ENCODE results near the gene NAA38. TPM values are rescaled to one million over a fixed set of nuclear protein-coding genes. Genes with fewer than 3 reads are reported as not detected.

The NAA38 gene
- total RNA-seq, 1 experiment from 2014 or later: 103 TPM

DNA sequence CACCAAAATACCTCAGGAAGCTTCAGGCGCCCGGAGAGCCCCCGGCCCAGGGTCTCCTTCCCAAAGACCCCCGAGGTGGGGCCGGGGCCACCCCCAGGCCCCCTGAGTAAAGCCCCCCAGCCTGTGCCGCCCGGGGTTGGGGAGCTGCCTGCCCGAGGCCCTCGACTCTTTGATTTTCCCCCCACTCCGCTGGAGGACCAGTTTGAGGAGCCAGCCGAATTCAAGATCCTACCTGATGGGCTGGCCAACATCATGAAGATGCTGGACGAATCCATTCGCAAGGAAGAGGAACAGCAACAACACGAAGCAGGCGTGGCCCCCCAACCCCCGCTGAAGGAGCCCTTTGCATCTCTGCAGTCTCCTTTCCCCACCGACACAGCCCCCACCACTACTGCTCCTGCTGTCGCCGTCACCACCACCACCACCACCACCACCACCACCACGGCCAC lies 9.2 kb downstream of the NAA38 start:
- CTCF ChIA-PET: no interaction called here
- ATAC-seq: no peak
- POLR2A ChIA-PET: no interaction called here
- no peaks in the 10 kb centered on the region for H3K27me3 ChIP-seq (ENCODE audit: insufficient read depth, low read length)
- peaks cover 27 to 31% of the 10 kb centered on the region in 2 experiments for H3K36me3 ChIP-seq (ENCODE audit: control insufficient read depth in 1 of 2, insufficient read depth in 2 of 2, low read length in 2 of 2)
- no peak overlapping the region for H3K4me3 ChIP-seq (replicated peaks in 1 of 2; ENCODE audit: low read depth in 1 of 2, low read length in 2 of 2)
- H3K27ac ChIP-seq (ENCODE audit: low read depth, low read length): no peak overlapping the region
- peaks cover 20 to 37% of the 10 kb centered on the region in 2 experiments for H3K4me1 ChIP-seq (ENCODE audit: control insufficient read depth in 1 of 2, insufficient read depth in 2 of 2, low read length in 2 of 2)
- DNase-seq (ENCODE audit: low read depth, low spot score): no peak
- no peak overlapping the region for H3K4me2 ChIP-seq (ENCODE audit: low read length)
- H2AFZ ChIP-seq (ENCODE audit: low read depth, low read length, poor library complexity, severe bottlenecking): no peak overlapping the region
- intact Hi-C loops (cut with micrococcal nuclease): no loop called here
- peaks cover 61% of the 10 kb centered on the region for H3K79me2 ChIP-seq (ENCODE audit: insufficient read depth, low read length)
- H3K9me2 ChIP-seq (ENCODE audit: insufficient read depth): no peaks in the 10 kb centered on the region
- BruUV-seq (replicated peaks): no TSS peak
- H3K9ac ChIP-seq (ENCODE audit: low read length): no peak overlapping the region
- RAD21 ChIA-PET (ENCODE audit: low non-redundant PET in 1 of 2, low total read pairs in 2 of 2, uncharacterized antibody in 2 of 2, unreplicated experiment in 2 of 2): no interaction called here
- no peaks in the 10 kb centered on the region for H4K20me1 ChIP-seq (ENCODE audit: insufficient read depth)
- H3K9me3 ChIP-seq (ENCODE audit: control insufficient read depth in 1 of 2, insufficient read depth in 1 of 2, low read depth in 1 of 2, low read length in 2 of 2): no peaks in the 10 kb centered on the region
- TF ChIP-seq ZFX (IDR thresholded peaks at IDR 0.05): no peak
- no peak for TF ChIP-seq EZH2phosphoT487 (IDR thresholded peaks at IDR 0.05; ENCODE audit: borderline replicate concordance)
- no peak for TF ChIP-seq RAD21 (IDR thresholded peaks at IDR 0.05; ENCODE audit: low read depth)
- TF ChIP-seq SP1 (IDR thresholded peaks at IDR 0.05; ENCODE audit: low read depth): no peak
- TF ChIP-seq EZH2 (IDR thresholded peaks at IDR 0.05): no peak
- TF ChIP-seq SRF (IDR thresholded peaks at IDR 0.05; ENCODE audit: low read depth): no peak
- TF ChIP-seq REST (IDR thresholded peaks at IDR 0.05; ENCODE audit: low read depth): no peak
- TF ChIP-seq ZNF274 (IDR thresholded peaks at IDR 0.05; ENCODE audit: low read depth, low read length): no peak
- TF ChIP-seq, protein P1, sequence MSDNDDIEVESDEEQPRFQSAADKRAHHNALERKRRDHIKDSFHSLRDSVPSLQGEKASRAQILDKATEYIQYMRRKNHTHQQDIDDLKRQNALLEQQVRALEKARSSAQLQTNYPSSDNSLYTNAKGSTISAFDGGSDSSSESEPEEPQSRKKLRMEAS (IDR thresholded peaks at IDR 0.05): no peak
- no peak for TF ChIP-seq YY1 (IDR thresholded peaks at IDR 0.05; ENCODE audit: extremely low read depth, insufficient replicate concordance, low read depth, low read length)
- TF ChIP-seq, protein P2, sequence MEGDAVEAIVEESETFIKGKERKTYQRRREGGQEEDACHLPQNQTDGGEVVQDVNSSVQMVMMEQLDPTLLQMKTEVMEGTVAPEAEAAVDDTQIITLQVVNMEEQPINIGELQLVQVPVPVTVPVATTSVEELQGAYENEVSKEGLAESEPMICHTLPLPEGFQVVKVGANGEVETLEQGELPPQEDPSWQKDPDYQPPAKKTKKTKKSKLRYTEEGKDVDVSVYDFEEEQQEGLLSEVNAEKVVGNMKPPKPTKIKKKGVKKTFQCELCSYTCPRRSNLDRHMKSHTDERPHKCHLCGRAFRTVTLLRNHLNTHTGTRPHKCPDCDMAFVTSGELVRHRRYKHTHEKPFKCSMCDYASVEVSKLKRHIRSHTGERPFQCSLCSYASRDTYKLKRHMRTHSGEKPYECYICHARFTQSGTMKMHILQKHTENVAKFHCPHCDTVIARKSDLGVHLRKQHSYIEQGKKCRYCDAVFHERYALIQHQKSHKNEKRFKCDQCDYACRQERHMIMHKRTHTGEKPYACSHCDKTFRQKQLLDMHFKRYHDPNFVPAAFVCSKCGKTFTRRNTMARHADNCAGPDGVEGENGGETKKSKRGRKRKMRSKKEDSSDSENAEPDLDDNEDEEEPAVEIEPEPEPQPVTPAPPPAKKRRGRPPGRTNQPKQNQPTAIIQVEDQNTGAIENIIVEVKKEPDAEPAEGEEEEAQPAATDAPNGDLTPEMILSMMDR (IDR thresholded peaks at IDR 0.05 in 2 of 3, conservative IDR thresholded peaks at IDR 0.05 in 1 of 3; ENCODE audit: borderline replicate concordance in 1 of 3, insufficient read depth in 1 of 3, low read depth in 2 of 3, low read length in 2 of 3): no peak
- TF ChIP-seq POLR2AphosphoS5 (IDR thresholded peaks at IDR 0.05; ENCODE audit: low read depth, low read length): no peak
- TF ChIP-seq CEBPB (IDR thresholded peaks at IDR 0.05; ENCODE audit: low read depth): no peak
- TF ChIP-seq, protein P3, sequence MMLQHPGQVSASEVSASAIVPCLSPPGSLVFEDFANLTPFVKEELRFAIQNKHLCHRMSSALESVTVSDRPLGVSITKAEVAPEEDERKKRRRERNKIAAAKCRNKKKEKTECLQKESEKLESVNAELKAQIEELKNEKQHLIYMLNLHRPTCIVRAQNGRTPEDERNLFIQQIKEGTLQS (IDR thresholded peaks at IDR 0.05): no peak
- no peak for TF ChIP-seq EGR1 (IDR thresholded peaks at IDR 0.05; ENCODE audit: low read depth)
- TF ChIP-seq FOSL1 (IDR thresholded peaks at IDR 0.05; ENCODE audit: low read depth): no peak
- TF ChIP-seq TCF7L2 (IDR thresholded peaks at IDR 0.05; ENCODE audit: borderline replicate concordance, extremely low read depth, insufficient read depth, insufficient read length): no peak
- TF ChIP-seq CBX3 (IDR thresholded peaks at IDR 0.05; ENCODE audit: low read depth): no peak
- no peak for TF ChIP-seq SIN3A (IDR thresholded peaks at IDR 0.05; ENCODE audit: low read depth)
- no peak for TF ChIP-seq ZBTB33 (IDR thresholded peaks at IDR 0.05; ENCODE audit: extremely low read depth, insufficient replicate concordance, low read length)

Data from HCT116 (cell line).